Measurements from ENCODE around the gene CALML6. TPM values are rescaled to one million over a fixed set of nuclear protein-coding genes. Genes with fewer than 3 reads are reported as not detected.

CALML6 gene
- total and polyA plus RNA-seq, 9 donors = 0.04 to 0.43 (median 0.13) TPM; not detected in 2

DNA sequence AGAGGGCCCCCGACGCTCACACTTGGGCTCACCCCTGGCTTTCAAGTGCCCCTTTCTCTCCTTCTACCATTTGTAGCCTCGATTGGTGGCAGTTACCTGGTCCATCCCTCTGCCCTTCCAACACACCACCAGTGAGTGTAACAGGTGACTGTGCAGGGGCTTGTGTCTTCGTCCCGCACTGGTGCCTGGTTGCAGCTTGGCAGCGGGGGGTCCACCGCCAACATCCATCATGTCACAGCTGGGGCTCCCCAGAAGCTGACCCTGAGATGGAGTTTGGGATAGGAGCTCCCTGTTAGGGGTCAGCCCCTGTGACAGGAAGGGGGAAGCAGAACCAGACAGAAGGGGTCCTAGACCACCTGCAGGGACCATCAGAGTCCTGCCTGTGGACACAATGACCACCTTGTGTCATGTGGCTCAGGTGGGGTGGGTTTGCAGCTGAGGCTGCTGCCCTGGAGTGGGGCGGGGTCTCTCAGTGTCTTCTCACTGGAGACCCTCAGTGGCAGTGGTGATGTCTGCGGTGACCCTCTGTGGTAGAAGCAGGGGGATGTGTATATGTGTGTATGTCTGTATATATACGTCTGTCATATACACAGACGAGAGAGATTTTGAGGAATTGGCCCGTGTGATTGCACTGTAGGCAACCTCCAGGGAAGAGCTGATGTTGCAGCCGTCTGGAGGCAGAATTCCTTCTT, 3.6 kb upstream of the CALML6 start:
- intact Hi-C loops (cut with DNase I) = no loop called here
- DNase-seq = peak in 3 of 5 donors; percentile 17 to 38 (median 32)
- Histone ChIP-seq H3K4me1 (ENCODE audit: insufficient read depth) (peaks cover 4% of the 10 kb centered on the region), H3K4me3 (no peak overlapping the region), H3K9me3 (no peaks in the 10 kb centered on the region), H3K27me3 (no peaks in the 10 kb centered on the region), H3K27ac (no peak overlapping the region), H3K36me3 (no peaks in the 10 kb centered on the region)
- WGBS, 3 donors = 78 to 81% (median 81%) methylated on average over 13 of the region's 13 CpGs
- TF ChIP-seq EP300 (IDR thresholded peaks at IDR 0.05) (no peak), CTCF (IDR thresholded peaks at IDR 0.05) (no peak)

DNA sequence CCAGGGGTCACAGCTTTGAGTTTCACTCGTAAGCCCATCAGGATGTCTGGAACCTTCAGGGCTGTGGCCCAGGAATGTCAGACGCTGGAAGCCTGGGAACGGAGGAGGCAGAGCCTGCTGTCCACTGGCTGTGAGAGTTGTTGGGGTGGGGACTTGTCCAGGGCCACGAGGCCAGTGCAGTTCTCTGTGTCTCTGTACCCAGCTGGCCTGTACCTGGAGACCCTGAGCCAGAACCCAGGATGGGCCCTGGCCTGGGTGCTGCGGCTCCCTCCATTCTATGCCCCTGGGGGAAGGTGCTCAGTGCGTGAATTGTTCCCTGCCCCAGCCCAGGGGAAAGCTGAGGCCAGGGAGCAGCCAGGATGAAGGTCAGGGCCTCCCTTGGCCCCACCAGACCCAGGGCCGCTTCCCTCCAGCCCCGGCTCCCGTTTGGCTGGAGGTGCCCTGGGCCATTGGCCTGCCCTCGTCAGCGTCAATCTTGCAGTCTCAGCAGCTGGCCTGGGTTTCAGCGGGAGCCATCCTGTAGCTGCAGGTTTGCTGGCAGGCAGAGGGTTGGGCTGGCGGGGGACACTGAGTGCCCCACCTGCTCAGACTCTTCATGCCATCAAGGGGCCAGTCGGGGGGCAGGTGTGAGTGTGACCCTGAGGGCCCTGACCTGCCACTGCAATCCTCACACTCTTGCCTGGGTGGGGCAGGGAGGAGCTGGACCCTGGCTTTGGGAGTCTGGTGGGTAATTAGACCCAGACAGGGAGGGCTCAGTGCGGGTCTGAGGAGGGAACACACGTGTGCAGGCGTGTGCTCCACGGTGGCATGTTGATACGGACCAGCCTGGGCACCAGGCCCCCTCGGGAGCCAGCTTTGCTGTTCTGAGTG, 724 bp upstream of the CALML6 start:
- no peaks in the 10 kb centered on the region for H3K9me3 ChIP-seq
- H3K36me3 ChIP-seq = no peaks in the 10 kb centered on the region
- peaks cover 6% of the 10 kb centered on the region for H3K4me1 ChIP-seq (ENCODE audit: insufficient read depth)
- intact Hi-C loops (cut with DNase I) = no loop called here
- no peak overlapping the region for H3K4me3 ChIP-seq
- TF ChIP-seq POLR2A (IDR thresholded peaks at IDR 0.05) = no peak
- no peak for TF ChIP-seq CTCF (IDR thresholded peaks at IDR 0.05)
- no peak for TF ChIP-seq EP300 (IDR thresholded peaks at IDR 0.05)
- peak in 3 of 5 donors; percentile 12 to 21 (median 20) for DNase-seq
- 56 to 62% (median 57%) methylated on average over 17 to 20 of the region's 20 CpGs for WGBS, 3 donors
- no peaks in the 10 kb centered on the region for H3K27me3 ChIP-seq
- no peak overlapping the region for H3K27ac ChIP-seq

DNA sequence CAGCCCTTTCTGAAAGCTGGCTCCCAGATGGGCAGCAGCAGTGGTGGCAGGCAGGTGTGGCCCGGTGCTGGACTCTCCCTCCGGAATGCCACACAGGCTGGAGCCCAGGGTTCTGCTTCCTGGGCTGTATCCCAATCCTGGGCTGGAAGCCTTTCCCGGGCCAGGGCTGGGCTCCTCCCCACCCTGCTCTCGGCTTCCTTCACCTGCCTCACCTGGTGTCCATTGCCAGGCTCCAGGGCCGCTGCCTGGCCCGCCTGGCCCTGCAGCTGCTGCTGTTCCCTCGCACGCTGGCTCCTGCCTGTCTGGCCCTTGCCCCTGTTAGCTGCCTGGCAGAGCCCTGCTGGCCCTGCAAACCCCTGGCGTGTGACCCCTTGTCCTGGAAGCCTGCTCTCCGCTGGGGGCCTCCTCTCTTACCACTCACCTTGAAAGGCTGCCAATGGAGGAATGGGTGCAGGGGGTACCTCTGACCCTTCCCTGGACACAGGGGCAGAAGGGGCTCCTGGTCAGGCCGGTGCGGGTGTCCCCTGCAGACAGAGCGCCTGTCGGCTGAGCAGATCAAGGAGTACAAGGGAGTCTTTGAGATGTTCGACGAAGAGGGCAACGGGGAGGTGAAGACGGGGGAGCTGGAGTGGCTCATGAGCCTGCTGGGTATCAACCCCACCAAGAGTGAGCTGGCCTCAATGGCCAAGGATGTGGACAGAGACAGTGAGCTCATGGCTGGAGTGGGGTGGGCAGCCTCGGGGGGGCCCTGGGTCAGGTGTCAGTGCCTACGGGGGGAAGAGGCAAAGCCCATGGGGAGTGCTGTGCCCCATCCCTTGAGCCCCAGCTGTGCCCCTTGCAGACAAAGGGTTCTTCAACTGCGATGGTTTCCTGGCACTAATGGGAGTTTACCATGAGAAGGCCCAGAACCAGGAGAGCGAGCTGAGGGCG, 1.1 kb downstream of the CALML6 start:
- no peaks in the 10 kb centered on the region for H3K27me3 ChIP-seq
- peaks cover 6% of the 10 kb centered on the region for H3K4me1 ChIP-seq (ENCODE audit: insufficient read depth)
- H3K36me3 ChIP-seq = no peaks in the 10 kb centered on the region
- H3K9me3 ChIP-seq = no peaks in the 10 kb centered on the region
- peak in 2 of 5 donors; percentile 8 to 28 for DNase-seq
- intact Hi-C loops (cut with DNase I) = no loop called here
- 86 to 91% (median 88%) methylated on average over 21 to 23 of the region's 23 CpGs for WGBS, 3 donors
- H3K27ac ChIP-seq = no peak overlapping the region
- TF ChIP-seq CTCF (IDR thresholded peaks at IDR 0.05) (no peak), EP300 (IDR thresholded peaks at IDR 0.05) (no peak), POLR2A (IDR thresholded peaks at IDR 0.05) (no peak)
- no peak overlapping the region for H3K4me3 ChIP-seq

DNA sequence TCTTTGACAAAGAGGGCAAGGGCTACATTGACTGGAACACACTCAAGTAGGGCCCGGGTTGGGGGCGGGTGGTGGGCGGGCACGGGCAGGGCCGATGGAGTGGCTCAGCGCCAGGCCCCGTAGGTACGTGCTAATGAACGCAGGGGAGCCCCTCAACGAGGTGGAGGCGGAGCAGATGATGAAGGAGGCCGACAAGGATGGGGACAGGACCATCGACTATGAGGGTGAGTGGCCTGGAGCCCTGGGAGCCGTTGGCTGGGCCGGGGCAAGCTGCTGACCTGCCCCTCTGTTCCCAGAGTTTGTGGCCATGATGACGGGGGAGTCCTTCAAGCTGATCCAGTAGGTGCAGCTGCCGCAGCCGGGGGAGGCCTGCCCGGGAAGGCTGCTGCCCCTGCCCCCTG, 1.8 kb downstream of the CALML6 start:
- peaks cover 6% of the 10 kb centered on the region for H3K4me1 ChIP-seq (ENCODE audit: insufficient read depth)
- no peak for TF ChIP-seq CTCF (IDR thresholded peaks at IDR 0.05)
- no peak for TF ChIP-seq POLR2A (IDR thresholded peaks at IDR 0.05)
- TF ChIP-seq EP300 (IDR thresholded peaks at IDR 0.05) = no peak
- H3K9me3 ChIP-seq = no peaks in the 10 kb centered on the region
- no peak overlapping the region for H3K4me3 ChIP-seq
- WGBS, 3 donors = 68 to 69% (median 69%) methylated on average over 19 of the region's 19 CpGs
- no peaks in the 10 kb centered on the region for H3K36me3 ChIP-seq
- no peak overlapping the region for H3K27ac ChIP-seq
- intact Hi-C loops (cut with DNase I) = no loop called here
- H3K27me3 ChIP-seq = no peaks in the 10 kb centered on the region
- peak in 1 of 5 donors; percentile 42 for DNase-seq
